Astrocyte of the spinal cord (primary cell): ENCODE data around the gene SLC22A12.
A peak's percentile ranks its signal among the peaks of the same experiment; 100 is the strongest.

Experiments used
- DNase-seq: peaks from one replicate; pipeline ENCODE4 v3.0.0; 2011; ENCODE audit warnings: low read depth, low spot score
- H3K4me3 ChIP-seq: 2 replicates; pipeline ENCODE4 v1.5.1; 2011; ENCODE audit warnings: low read depth, mild to moderate bottlenecking, low read length, moderate library complexity
- CTCF ChIP-seq: IDR thresholded peaks from 2 replicates; pipeline ENCODE4 v1.5.1; 2012; ENCODE audit warnings: low read depth, mild to moderate bottlenecking, low read length, inconsistent platforms
- in situ Hi-C: cut with HindIII; loops from 2 replicates; pipeline ENCODE4 v1.10.0; 2017; ENCODE audit warnings: low sequenced_read_pairs

The SLC22A12 gene

GRCh38 chr11:64590763-64591221 is at the start of gene SLC22A12:
Gene SLC22A12 (plus strand): TSS chr11:64591220. CDS start chr11:64591557, 337 bp downstream.
- H3K4me3 ChIP-seq: no peak within 1 kb of the TSS
- DNase-seq: no peak
- TF ChIP-seq CTCF: no peak
- in situ Hi-C loops: no loop called here

GRCh38 chr11:64542172-64543125 is 48.6 kb upstream of the SLC22A12 start:
- no peak for DNase-seq
- TF ChIP-seq CTCF: no peak
- in situ Hi-C loops: no loop called here
- no peak overlapping the region for H3K4me3 ChIP-seq

- in situ Hi-C loops: no loop called here
- H3K4me3 ChIP-seq: no peak overlapping the region
- DNase-seq: no peak
- TF ChIP-seq CTCF: no peak
These were observed 47.2 kb upstream of the SLC22A12 start for GRCh38 chr11:64543818-64544217.

GRCh38 chr11:64544616-64545296 is 46.3 kb upstream of the SLC22A12 start:
- no peak for DNase-seq
- in situ Hi-C loops: no loop called here
- TF ChIP-seq CTCF: no peak
- H3K4me3 ChIP-seq: no peak overlapping the region

GRCh38 chr11:64545619-64546018 is 45.4 kb upstream of the SLC22A12 start:
- no peak for TF ChIP-seq CTCF
- in situ Hi-C loops: no loop called here
- DNase-seq: peak; percentile 68
- H3K4me3 ChIP-seq: no peak overlapping the region

GRCh38 chr11:64546176-64546575 is 44.8 kb upstream of the SLC22A12 start:
- H3K4me3 ChIP-seq: no peak overlapping the region
- no peak for TF ChIP-seq CTCF
- in situ Hi-C loops: no loop called here
- DNase-seq: no peak
